ENCODE results near the gene FAM50B.

- TF ChIP-seq CTCF (IDR thresholded peaks at IDR 0.05), result no peak
- TF ChIP-seq POLR2A (IDR thresholded peaks at IDR 0.05), result no peak
- TF ChIP-seq POLR2AphosphoS5 (IDR thresholded peaks at IDR 0.05), result no peak
- no peak for TF ChIP-seq EP300 (IDR thresholded peaks at IDR 0.05)
Observed at GRCh38 chr6:3872370-3872854, 23.2 kb downstream of the FAM50B start.
